IMR-90 (cell line): ENCODE measurements around the gene USP35. TPM values are rescaled to one million over a fixed set of nuclear protein-coding genes. Genes with fewer than 3 reads are reported as not detected.

Experiments
- ATAC-seq: fragments of 200-7000 bp; cut with Tn5 transposase; 2 replicates; pipeline ENCODE4 v1.9.1; 2020; ENCODE audit warnings: low read depth, mild to moderate bottlenecking, moderate library complexity
- BruUV-seq: library from RNA; stranded (reverse); fragments of 400-500 nt; replicated peaks from 2 replicates; lab custom pipeline; 2021; lab: Mats Ljungman, UMichigan
- CTCF ChIA-PET: fragments of 300-600 bp; formaldehyde crosslinking; extraction: SDS; loops from one replicate; lab custom pipeline; 2021; ENCODE audit warnings: antibody characterized with exemption; lab: Yijun Ruan, JAX
- POLR2A ChIA-PET: fragments of 300-600 bp; sonication (Branson Sonifier 250); formaldehyde crosslinking; loops from one replicate; lab custom pipeline; 2022; ENCODE audit warnings: antibody characterized with exemption; ENCODE audit not compliant: unreplicated experiment; lab: Charles Lee
- DNase-seq: peaks from one replicate; pipeline ENCODE4 v3.0.0; 2013
- H2AFZ ChIP-seq: replicated peaks from 2 replicates; pipeline ENCODE3; 2013; ENCODE audit warnings: low read length, mild to moderate bottlenecking; ENCODE audit not compliant: poor library complexity
- H2AK5ac ChIP-seq: 2 replicates; pipeline ENCODE4 v1.6.1; 2013; ENCODE audit warnings: low read depth, low read length, inconsistent platforms
- H2AK9ac ChIP-seq: replicated peaks from 2 replicates; pipeline ENCODE3; 2013; ENCODE audit warnings: mild to moderate bottlenecking, low read depth, low read length, moderate library complexity; ENCODE audit not compliant: poor library complexity
- H2BK120ac ChIP-seq: 2 replicates; pipeline ENCODE4 v1.6.1; 2013; ENCODE audit warnings: low read depth, low read length, inconsistent platforms
- H2BK15ac ChIP-seq: 3 replicates; pipeline ENCODE4 v1.6.1; 2013; ENCODE audit warnings: low read depth, low read length, inconsistent platforms
- H2BK20ac ChIP-seq: 2 replicates; pipeline ENCODE4 v1.6.1; 2013; ENCODE audit warnings: low read depth, mild to moderate bottlenecking, inconsistent platforms, low read length, moderate library complexity
- H2BK5ac ChIP-seq: 2 replicates; pipeline ENCODE4 v1.6.1; 2013; ENCODE audit warnings: mild to moderate bottlenecking, low read depth, low read length, inconsistent platforms; ENCODE audit not compliant: poor library complexity, severe bottlenecking
- H3K14ac ChIP-seq: replicated peaks from 2 replicates; pipeline ENCODE4 v1.6.1; 2013; ENCODE audit warnings: low read depth, low read length, inconsistent platforms
- H3K18ac ChIP-seq: 2 replicates; pipeline ENCODE4 v1.6.1; 2013; ENCODE audit warnings: low read depth, low read length, control low read depth
- H3K23ac ChIP-seq: 2 replicates; pipeline ENCODE4 v1.6.1; 2013; ENCODE audit warnings: low read depth, low read length, inconsistent platforms
- H3K27ac ChIP-seq: 2 replicates; pipeline ENCODE4 v1.5.1; 2013; ENCODE audit warnings: mild to moderate bottlenecking, control low read depth, low read length; ENCODE audit not compliant: insufficient read depth
- H3K27me3 ChIP-seq: 2 replicates; pipeline ENCODE4 v1.6.1; 2013; ENCODE audit warnings: low read length; ENCODE audit not compliant: control insufficient read depth, insufficient read depth
- H3K36me3 ChIP-seq: 2 replicates; pipeline ENCODE4 v1.6.1; 2013; ENCODE audit warnings: low read length, mixed read lengths; ENCODE audit not compliant: control insufficient read depth, insufficient read depth
- H3K4ac ChIP-seq: 2 replicates; pipeline ENCODE4 v1.6.1; 2013; ENCODE audit warnings: low read depth, low read length, inconsistent platforms
- H3K4me1 ChIP-seq: 2 replicates; pipeline ENCODE4 v1.6.1; 2013; ENCODE audit warnings: low read length, mixed read lengths; ENCODE audit not compliant: control insufficient read depth, insufficient read depth
- H3K4me2 ChIP-seq: 2 replicates; pipeline ENCODE4 v1.6.1; 2013; ENCODE audit warnings: low read depth, mild to moderate bottlenecking, control low read depth, low read length, moderate library complexity
- H3K4me3 ChIP-seq: 2 replicates; pipeline ENCODE4 v1.5.1; 2013; ENCODE audit warnings: low read depth, mild to moderate bottlenecking, control low read depth, low read length, moderate library complexity; ENCODE audit not compliant: insufficient read depth
- H3K56ac ChIP-seq: 2 replicates; pipeline ENCODE4 v1.6.1; 2013; ENCODE audit warnings: low read length, inconsistent platforms; ENCODE audit not compliant: insufficient read depth; ENCODE audit errors: extremely low read depth
- H3K79me1 ChIP-seq, 2 experiments: 2 replicates each; pipeline ENCODE4 v1.6.1; 2013; ENCODE audit warnings: low read length in 2 of 2, inconsistent platforms in 1 of 2, low read depth in 1 of 2
- H3K9ac ChIP-seq: 2 replicates; pipeline ENCODE4 v1.6.1; 2013; ENCODE audit warnings: low read depth, low read length, control low read depth
- H3K9me1 ChIP-seq: 2 replicates; pipeline ENCODE4 v1.6.1; 2013; ENCODE audit warnings: low read length, inconsistent platforms; ENCODE audit not compliant: insufficient read depth
- H3K9me3 ChIP-seq: 2 replicates; pipeline ENCODE4 v1.6.1; 2013; ENCODE audit warnings: low read length; ENCODE audit not compliant: control insufficient read depth, insufficient read depth
- H4K20me1 ChIP-seq: 2 replicates; pipeline ENCODE4 v1.6.1; 2013; ENCODE audit warnings: low read length, inconsistent platforms; ENCODE audit not compliant: insufficient read depth
- H4K5ac ChIP-seq: 2 replicates; pipeline ENCODE4 v1.6.1; 2013; ENCODE audit warnings: mild to moderate bottlenecking, low read depth, low read length, control low read depth
- H4K8ac ChIP-seq, 2 experiments: 2 replicates each; pipeline ENCODE4 v1.6.1; 2013; ENCODE audit warnings: low read depth in 2 of 2, low read length in 2 of 2, control low read depth in 1 of 2, inconsistent platforms in 1 of 2
- H4K91ac ChIP-seq: 2 replicates; pipeline ENCODE4 v1.6.1; 2013; ENCODE audit warnings: low read depth, low read length, inconsistent platforms; ENCODE audit not compliant: insufficient read depth
- CEBPB ChIP-seq: IDR thresholded peaks from 2 replicates; pipeline ENCODE4 v1.6.1; 2012; ENCODE audit warnings: low read depth, low read length, improper control_type of control experiment
- ELK1 ChIP-seq: fragments of 150-350 bp; IDR thresholded peaks from 2 replicates; pipeline ENCODE4 v1.6.1; 2016; ENCODE audit warnings: low read depth, mild to moderate bottlenecking, low read length, moderate library complexity, borderline replicate concordance
- RCOR1 ChIP-seq: IDR thresholded peaks from 2 replicates; pipeline ENCODE4 v1.6.1; 2012; ENCODE audit warnings: mild to moderate bottlenecking, low read length, improper control_type of control experiment; ENCODE audit not compliant: insufficient replicate concordance
- dilution Hi-C: fragments of 300-500 bp; cut with HindIII; formaldehyde crosslinking; loops from one replicate; pipeline ENCODE4 v1.14.3; 2018; ENCODE audit warnings: low sequenced_read_pairs; ENCODE audit not compliant: unreplicated experiment
- in situ Hi-C: fragments of 300-500 bp; cut with MboI; formaldehyde crosslinking; loops from 3 replicates; pipeline ENCODE4 v1.14.3; 2019; ENCODE audit warnings: low sequenced_read_pairs, inconsistent platforms, mixed read lengths
- intact Hi-C: fragments of 100-400 bp; cut with micrococcal nuclease; formaldehyde crosslinking; loops from 2 replicates; pipeline ENCODE4 v1.10.0; 2022
- polyA plus RNA-seq, 3 experiments: library from polyadenylated mRNA; depleted of rRNA; stranded (reverse); fragments of >200 nt; gene quantifications; 2 replicates each; pipeline ENCODE4 v1.2.3, GENCODE V29; 2012; ENCODE audit warnings: low replicate concordance in 1 of 3
- total RNA-seq: library from RNA; depleted of rRNA; stranded (reverse); fragments of >200 nt; gene quantifications from 2 replicates; pipeline ENCODE4 v1.2.3, GENCODE V29; 2012

USP35 gene
- total and polyA plus RNA-seq, 2 of the 4 experiments (the other 2 are of a cell fraction): 2.7 to 11.3 TPM

- H4K20me1 ChIP-seq: 0 out of 2 replicates have a peak, but pooled peaks cover 3% of the 10 kb centered on the region
- no peak overlapping the region for H2BK20ac ChIP-seq
- TF ChIP-seq CEBPB: no peak
- TF ChIP-seq RCOR1: no peak
- TF ChIP-seq ELK1: no peak
- no peak overlapping the region for H2BK5ac ChIP-seq
- no peak overlapping the region for H4K8ac ChIP-seq
- no peaks in the 10 kb centered on the region for H3K4me1 ChIP-seq
- no peaks in the 10 kb centered on the region for H3K27me3 ChIP-seq
- no peak overlapping the region for H3K27ac ChIP-seq
- H3K9me1 ChIP-seq: no peaks in the 10 kb centered on the region
- no peak for ATAC-seq
- no peak overlapping the region for H2BK15ac ChIP-seq
- no peak overlapping the region for H4K5ac ChIP-seq
- no peak overlapping the region for H3K4ac ChIP-seq
- intact Hi-C loops (no loop called here), dilution Hi-C loops (no loop called here), in situ Hi-C loops (no loop called here)
- no peak overlapping the region for H4K91ac ChIP-seq
- H3K18ac ChIP-seq: no peak overlapping the region
- ChIA-PET CTCF (no interaction called here), POLR2A (no interaction called here)
- no peak overlapping the region for H3K4me2 ChIP-seq
- no TSS peak for BruUV-seq
- H3K23ac ChIP-seq: no peak overlapping the region
- H3K36me3 ChIP-seq: peaks cover 1% of the 10 kb centered on the region; the same call in 1 of the 2 replicates
- H3K4me3 ChIP-seq: no peak overlapping the region
- H3K14ac ChIP-seq: no peak overlapping the region
- no peak overlapping the region for H2AK9ac ChIP-seq
- no peak for DNase-seq
- H3K79me1 ChIP-seq: peaks cover 0 to 4% of the 10 kb centered on the region in 2 experiments; a peak in 1 of 4 replicates
- H2AFZ ChIP-seq: no peak overlapping the region
- H2BK120ac ChIP-seq: no peak overlapping the region
- no peak overlapping the region for H3K56ac ChIP-seq
- no peak overlapping the region for H3K9ac ChIP-seq
- 0 out of 2 replicates have a peak, but pooled peaks cover 5% of the 10 kb centered on the region for H3K9me3 ChIP-seq
- no peak overlapping the region for H2AK5ac ChIP-seq
Measured at GRCh38 chr11:78241475-78241874, 52.8 kb downstream of the USP35 start.
